ENCODE results near the gene TMEM217.

The TMEM217 gene

GRCh38 chr6:37279366-37280134, 21.6 kb upstream of the TMEM217 start:
- DNase-seq = no peak

- no peak for DNase-seq
Measured at GRCh38 chr6:37277001-37277409, 19.1 kb upstream of the TMEM217 start.

- no peak for DNase-seq
Measured at GRCh38 chr6:37275350-37275749, 17.4 kb upstream of the TMEM217 start.

GRCh38 chr6:37273690-37274089, 15.7 kb upstream of the TMEM217 start:
- no peak for DNase-seq

- no peak for DNase-seq
Measured at GRCh38 chr6:37272834-37273566, 15.1 kb upstream of the TMEM217 start.

GRCh38 chr6:37269105-37269504, 11.2 kb upstream of the TMEM217 start:
- DNase-seq = no peak

- no peak for DNase-seq
Measured at GRCh38 chr6:37265860-37266259, 7.9 kb upstream of the TMEM217 start.

- no peak for DNase-seq
Measured at GRCh38 chr6:37265001-37265400, 7.1 kb upstream of the TMEM217 start.

GRCh38 chr6:37262446-37263026, 4.6 kb upstream of the TMEM217 start:
- no peak for DNase-seq

- no peak for DNase-seq
Measured at GRCh38 chr6:37261198-37261597, 3.3 kb upstream of the TMEM217 start.

GRCh38 chr6:37260444-37260843, 2.5 kb upstream of the TMEM217 start:
- no peak for DNase-seq

- DNase-seq = no peak
Measured at GRCh38 chr6:37260040-37260439, 2.1 kb upstream of the TMEM217 start.

GRCh38 chr6:37259191-37259590, 1.2 kb upstream of the TMEM217 start:
- DNase-seq = no peak

GRCh38 chr6:37258405-37259105, 611 bp upstream of the TMEM217 start:
- no peak for DNase-seq

- DNase-seq = no peak
Measured at GRCh38 chr6:37257320-37257633, 667 bp downstream of the TMEM217 start.

- DNase-seq = no peak
Measured at GRCh38 chr6:37256692-37257319, 1.1 kb downstream of the TMEM217 start.

GRCh38 chr6:37254881-37255280, 3.1 kb downstream of the TMEM217 start:
- DNase-seq = no peak

- no peak for DNase-seq
Measured at GRCh38 chr6:37253486-37254007, 4.4 kb downstream of the TMEM217 start.

GRCh38 chr6:37251211-37251780, 6.6 kb downstream of the TMEM217 start:
- DNase-seq = no peak

GRCh38 chr6:37244430-37245310, 13.3 kb downstream of the TMEM217 start:
- no peak for DNase-seq

- DNase-seq = no peak
Measured at GRCh38 chr6:37243816-37244370, 14.1 kb downstream of the TMEM217 start.

All from activated CD4-positive, CD25-positive, alpha-beta regulatory T cell (primary cell).